A673 (cell line): ENCODE results near the gene STPG1.

Source experiments
- EZH2 ChIP-seq: fragments of 200-600 bp; sonication (generic); IDR thresholded peaks from 2 replicates; pipeline ENCODE4 v1.6.1; 2017; ENCODE audit warnings: borderline replicate concordance, low read depth, mild to moderate bottlenecking, mixed read lengths, antibody characterized with exemption, low read length; ENCODE audit not compliant: poor library complexity, severe bottlenecking
- TF ChIP-seq, protein P1 (sequence below): fragments of 300-800, 200-600 bp; sonication (generic); conservative IDR thresholded peaks from 2 replicates; pipeline ENCODE4 v1.5.1; 2017; ENCODE audit warnings: low read depth, mild to moderate bottlenecking, antibody characterized with exemption, low read length, moderate library complexity, mixed read lengths

DNA sequence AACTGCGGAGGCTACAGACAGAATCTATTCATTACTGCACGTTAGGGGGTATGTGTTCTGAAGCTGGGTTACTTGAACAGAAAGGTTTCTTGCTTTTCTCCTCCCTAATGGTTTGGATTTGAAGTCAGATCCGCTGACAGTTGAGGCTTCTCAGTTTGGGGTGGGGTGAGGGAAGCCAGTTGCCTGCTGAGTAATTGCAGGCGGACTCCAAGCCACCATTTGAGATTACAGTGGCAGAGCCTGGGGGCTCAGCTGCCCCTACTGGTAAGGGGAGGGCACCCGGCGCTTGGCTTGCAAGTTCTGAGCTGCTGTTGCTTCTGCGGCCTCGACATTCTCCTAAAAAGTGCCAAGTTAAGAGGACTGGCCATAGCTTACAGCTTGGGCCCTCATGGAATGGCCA, 92.5 kb downstream of the STPG1 start:
- TF ChIP-seq, protein P1, sequence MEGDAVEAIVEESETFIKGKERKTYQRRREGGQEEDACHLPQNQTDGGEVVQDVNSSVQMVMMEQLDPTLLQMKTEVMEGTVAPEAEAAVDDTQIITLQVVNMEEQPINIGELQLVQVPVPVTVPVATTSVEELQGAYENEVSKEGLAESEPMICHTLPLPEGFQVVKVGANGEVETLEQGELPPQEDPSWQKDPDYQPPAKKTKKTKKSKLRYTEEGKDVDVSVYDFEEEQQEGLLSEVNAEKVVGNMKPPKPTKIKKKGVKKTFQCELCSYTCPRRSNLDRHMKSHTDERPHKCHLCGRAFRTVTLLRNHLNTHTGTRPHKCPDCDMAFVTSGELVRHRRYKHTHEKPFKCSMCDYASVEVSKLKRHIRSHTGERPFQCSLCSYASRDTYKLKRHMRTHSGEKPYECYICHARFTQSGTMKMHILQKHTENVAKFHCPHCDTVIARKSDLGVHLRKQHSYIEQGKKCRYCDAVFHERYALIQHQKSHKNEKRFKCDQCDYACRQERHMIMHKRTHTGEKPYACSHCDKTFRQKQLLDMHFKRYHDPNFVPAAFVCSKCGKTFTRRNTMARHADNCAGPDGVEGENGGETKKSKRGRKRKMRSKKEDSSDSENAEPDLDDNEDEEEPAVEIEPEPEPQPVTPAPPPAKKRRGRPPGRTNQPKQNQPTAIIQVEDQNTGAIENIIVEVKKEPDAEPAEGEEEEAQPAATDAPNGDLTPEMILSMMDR, result no peak
- TF ChIP-seq EZH2, result no peak
